Astrocyte of the cerebellum (primary cell): ENCODE measurements around the gene GNAT2.

Experiments used
- DNase-seq: peaks from one replicate; pipeline ENCODE4 v3.0.0-alpha.2; 2011; ENCODE audit warnings: low read depth
- H3K4me3 ChIP-seq: 2 replicates; pipeline ENCODE4 v1.5.1; 2011; ENCODE audit warnings: mild to moderate bottlenecking, low read depth, low read length, moderate library complexity
- in situ Hi-C: cut with HindIII; loops from 2 replicates; pipeline ENCODE4 v1.10.0; 2017; ENCODE audit warnings: low sequenced_read_pairs
- TF ChIP-seq, protein P1 (sequence below): IDR thresholded peaks from 2 replicates; pipeline ENCODE4 v1.5.1; 2012; ENCODE audit warnings: low read length, low read depth, moderate library complexity, mild to moderate bottlenecking; ENCODE audit errors: missing control alignments

Gene GNAT2

DNA sequence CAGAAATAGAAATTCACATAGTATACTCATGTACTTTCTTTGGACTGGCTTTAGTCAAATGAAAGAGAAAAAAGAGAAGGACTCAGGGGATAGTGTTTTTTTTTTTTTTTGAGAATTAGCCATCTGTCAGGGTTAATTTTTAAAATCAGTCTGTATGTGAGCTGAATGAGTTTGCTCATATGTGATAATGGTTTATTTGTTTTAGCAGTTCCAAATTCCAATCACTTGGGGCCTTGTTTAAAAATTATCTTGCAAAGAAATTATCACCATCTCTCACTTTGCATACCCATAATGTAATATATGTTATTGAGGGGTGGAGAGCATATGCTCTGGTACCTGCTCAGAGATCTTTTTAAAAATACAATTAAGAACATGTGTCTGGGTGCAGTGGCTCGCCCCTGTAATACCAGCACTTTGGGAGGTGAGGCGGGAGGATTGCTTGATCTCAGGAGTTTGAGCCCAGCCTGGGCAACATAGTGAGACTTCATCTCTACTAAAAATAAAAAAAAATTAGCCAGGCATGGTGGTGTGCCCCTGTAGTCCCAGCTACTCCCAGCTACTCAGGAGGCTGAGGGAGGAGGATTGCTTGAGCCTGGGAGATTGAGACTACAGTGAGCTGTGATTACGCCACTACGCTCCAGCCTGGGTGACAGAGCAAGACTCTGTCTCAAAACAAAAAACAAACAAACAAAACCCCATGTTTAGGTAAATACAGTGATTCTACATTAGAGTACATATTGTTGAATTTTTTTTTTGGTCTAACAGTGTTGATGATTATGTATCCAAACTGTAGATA, 51.3 kb downstream of the GNAT2 start:
- DNase-seq = no peak
- no peak overlapping the region for H3K4me3 ChIP-seq
- TF ChIP-seq, protein P1, sequence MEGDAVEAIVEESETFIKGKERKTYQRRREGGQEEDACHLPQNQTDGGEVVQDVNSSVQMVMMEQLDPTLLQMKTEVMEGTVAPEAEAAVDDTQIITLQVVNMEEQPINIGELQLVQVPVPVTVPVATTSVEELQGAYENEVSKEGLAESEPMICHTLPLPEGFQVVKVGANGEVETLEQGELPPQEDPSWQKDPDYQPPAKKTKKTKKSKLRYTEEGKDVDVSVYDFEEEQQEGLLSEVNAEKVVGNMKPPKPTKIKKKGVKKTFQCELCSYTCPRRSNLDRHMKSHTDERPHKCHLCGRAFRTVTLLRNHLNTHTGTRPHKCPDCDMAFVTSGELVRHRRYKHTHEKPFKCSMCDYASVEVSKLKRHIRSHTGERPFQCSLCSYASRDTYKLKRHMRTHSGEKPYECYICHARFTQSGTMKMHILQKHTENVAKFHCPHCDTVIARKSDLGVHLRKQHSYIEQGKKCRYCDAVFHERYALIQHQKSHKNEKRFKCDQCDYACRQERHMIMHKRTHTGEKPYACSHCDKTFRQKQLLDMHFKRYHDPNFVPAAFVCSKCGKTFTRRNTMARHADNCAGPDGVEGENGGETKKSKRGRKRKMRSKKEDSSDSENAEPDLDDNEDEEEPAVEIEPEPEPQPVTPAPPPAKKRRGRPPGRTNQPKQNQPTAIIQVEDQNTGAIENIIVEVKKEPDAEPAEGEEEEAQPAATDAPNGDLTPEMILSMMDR = no peak
- in situ Hi-C loops = no loop called here

DNA sequence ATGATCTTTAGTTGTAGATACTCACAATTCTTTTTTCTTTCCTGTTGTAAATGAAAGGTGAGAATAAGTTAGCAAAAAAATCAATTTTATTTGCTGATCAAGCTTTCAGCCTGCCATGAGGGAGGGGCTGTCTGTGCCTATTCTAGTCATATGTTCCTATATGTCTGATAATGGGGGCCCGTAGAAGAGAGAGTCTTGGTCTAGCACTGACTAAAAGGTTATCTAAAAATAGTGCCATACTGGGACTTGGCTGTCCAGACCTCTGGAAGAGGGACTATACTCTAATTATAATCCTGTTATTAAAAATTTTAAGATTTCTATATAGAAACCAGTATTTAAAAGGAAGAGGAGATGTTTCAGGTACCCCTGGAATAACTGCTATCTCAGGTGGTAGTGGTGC, 52.4 kb downstream of the GNAT2 start:
- no peak overlapping the region for H3K4me3 ChIP-seq
- TF ChIP-seq, protein P1 = no peak
- no peak for DNase-seq
- in situ Hi-C loops = no loop called here

DNA sequence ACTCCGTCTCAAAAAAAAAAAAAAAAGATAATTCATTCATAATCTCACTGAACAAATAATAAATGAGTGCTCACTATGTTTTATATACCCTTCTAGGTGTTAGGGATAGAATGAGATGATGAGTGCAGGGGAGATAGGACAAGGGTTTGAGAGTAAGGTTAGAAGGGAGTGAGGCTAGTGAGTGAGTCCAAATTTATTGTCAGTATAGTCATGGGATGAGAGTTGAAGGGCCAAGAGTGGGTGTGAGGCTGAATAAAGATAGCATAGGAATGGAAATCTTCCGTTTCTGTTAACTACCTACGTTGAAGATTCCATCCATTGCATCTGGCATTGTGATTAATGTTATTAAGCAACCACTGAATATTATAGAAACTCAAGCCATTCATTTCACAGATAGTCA, 54.2 kb downstream of the GNAT2 start:
- H3K4me3 ChIP-seq = no peak overlapping the region
- TF ChIP-seq, protein P1 = no peak
- in situ Hi-C loops = no loop called here

DNA sequence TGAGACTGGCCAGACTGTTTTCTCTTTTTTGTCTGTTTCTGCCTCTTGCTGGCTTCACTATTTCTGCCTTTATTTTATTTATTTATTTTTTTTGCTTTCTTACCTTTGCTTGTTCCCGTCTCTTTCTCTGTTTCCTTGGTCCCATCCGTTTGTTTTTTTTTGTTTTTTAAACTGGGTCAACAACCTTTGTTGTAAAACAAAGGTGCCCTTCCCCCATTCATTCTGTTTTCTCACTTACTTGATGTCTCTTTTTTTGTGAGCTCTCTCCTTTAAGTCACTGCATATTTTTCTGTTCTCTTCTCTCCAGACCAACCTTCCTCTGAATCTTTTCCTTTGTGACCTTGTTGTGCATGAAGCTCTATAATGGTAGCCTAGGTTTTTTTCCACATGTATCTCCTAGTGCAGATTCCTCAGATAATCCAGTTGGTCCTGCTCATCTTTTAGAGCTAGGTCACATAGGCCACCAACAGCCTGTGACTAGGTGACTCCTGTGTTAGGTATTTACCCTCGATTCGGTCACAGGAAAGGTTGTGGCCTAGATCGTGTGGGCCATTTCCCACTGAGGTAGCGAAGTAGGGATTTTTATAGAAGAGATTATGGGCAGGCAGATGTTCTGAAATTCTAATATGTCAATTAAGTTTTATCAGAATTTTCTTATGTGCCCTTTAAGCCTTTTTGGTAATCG, 55.1 kb downstream of the GNAT2 start:
- H3K4me3 ChIP-seq = no peak overlapping the region
- TF ChIP-seq, protein P1 = no peak
- DNase-seq = no peak
- in situ Hi-C loops = no loop called here

More for the DNA sequence above, 54.2 kb downstream of the GNAT2 start:
- no peak for DNase-seq

DNA sequence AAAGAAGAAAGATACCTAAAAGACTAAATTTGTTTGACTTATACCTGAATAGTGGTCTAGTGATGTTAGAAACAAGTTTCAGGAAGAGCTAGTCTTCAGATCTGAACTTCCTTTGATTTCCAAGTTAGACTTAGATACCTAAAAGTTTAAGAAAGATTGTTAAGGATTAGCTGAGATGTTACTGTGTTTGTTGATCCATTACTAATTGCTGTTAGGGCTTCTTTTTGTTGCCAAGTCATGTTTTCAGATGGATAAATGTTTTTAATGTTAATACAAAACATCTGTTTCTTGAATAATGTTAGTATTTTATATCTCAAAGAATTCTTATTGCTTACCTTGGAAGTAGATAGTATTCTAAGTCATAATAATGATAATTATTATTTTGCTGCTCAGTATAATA, 59.4 kb downstream of the GNAT2 start:
- TF ChIP-seq, protein P1 = no peak
- DNase-seq = no peak
- in situ Hi-C loops = no loop called here
- H3K4me3 ChIP-seq = no peak overlapping the region

DNA sequence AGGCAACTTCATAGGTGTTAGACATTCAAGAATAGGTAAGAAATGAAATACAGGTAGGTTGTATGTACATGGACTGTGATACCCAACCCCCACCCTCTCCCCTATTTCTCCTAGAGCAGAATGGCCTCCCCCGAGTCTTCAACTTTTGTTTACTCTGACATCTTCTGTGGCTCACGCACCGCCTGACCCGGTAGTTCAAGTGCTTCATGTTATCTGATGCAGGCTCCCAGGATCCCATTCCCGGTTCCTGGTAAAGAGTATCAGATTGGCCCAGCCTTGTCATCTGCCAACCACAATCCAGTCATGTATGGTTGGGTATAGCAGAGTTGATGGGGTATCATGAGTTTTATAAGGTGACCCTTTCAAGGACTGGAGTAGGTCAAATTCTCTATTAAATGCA, 61.9 kb downstream of the GNAT2 start:
- no peak for DNase-seq
- TF ChIP-seq, protein P1 = no peak
- no peak overlapping the region for H3K4me3 ChIP-seq
- in situ Hi-C loops = no loop called here
